T-helper 2 cell treated with Interferon-gamma antibody and Interleukin-4, amounts not matched to agents 100 ng/mL and 5 ng/mL, for 36 hours (primary cell): Measurements from ENCODE around the gene RNU1-2. TPM values are rescaled to one million over a fixed set of nuclear protein-coding genes. Genes with fewer than 3 reads are reported as not detected.
"Not testable (repeated sequence)": the region's sequence is repeated elsewhere in the genome, so short reads cannot be mapped to it uniquely, and the experiment has no call there.

ENCODE experiments used
- intact Hi-C: fragments of 100-400 bp; cut with micrococcal nuclease; formaldehyde crosslinking; loops from one replicate; pipeline ENCODE4 v1.15.1; 2023
- total RNA-seq: library from RNA; stranded (reverse); gene quantifications from 2 replicates; pipeline ENCODE4 v1.2.3, GENCODE V29; 2022

The RNU1-2 gene
- total RNA-seq: 2,343 and 2,397 TPM in 2 replicates

DNA sequence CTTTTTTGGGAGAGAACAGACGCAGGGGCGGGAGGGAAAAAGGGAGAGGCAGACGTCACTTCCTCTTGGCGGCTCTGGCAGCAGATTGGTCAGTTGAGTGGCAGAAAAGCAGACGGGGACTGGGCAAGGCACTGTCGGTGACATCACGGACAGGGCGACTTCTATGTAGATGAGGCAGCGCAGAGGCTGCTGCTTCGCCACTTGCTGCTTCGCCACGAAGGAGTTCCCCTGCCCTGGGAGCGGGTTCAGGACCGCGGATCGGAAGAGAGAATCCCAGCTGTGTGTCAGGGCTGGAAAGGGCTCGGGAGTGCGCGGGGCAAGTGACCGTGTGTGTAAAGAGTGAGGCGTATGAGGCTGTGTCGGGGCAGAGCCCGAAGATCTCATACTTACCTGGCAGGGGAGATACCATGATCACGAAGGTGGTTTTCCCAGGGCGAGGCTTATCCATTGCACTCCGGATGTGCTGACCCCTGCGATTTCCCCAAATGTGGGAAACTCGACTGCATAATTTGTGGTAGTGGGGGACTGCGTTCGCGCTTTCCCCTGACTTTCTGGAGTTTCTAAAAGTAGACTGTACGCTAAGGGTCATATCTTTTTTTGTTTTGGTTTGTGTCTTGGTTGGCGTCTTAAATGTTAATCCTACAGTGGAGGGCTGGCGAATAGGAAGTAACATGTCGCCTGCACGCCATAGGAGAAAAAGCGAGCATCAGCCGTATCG is at the start of gene RNU1-2:
Gene RNU1-2 (plus strand): TSS at position 383 of the 718 bp plus-strand sequence.
- intact Hi-C loops: loop anchor here (1.0 kb wide), 1 partner anchor 9 kb away; no protein-coding TSS in a partner anchor

DNA sequence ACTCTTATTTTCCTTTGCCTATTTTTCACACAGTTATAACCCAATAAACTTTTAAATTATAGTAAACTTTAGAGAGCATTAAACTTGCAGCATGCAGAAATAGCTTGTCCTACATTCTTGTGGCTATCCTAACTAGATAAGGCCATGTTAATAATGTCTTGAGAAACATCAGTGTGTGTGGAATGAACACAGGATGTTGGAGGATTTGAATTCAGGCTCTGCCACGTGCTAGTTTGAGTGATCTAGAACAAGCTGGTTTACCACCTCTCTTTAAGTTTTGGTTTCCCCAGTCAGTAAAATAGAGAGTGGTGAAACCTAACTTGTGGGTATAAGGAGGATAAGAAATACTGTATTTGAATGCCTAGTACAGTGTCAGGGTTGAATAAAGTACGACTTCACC is 39.6 kb upstream of the RNU1-2 start:
- intact Hi-C loops: not testable (repeated sequence)

DNA sequence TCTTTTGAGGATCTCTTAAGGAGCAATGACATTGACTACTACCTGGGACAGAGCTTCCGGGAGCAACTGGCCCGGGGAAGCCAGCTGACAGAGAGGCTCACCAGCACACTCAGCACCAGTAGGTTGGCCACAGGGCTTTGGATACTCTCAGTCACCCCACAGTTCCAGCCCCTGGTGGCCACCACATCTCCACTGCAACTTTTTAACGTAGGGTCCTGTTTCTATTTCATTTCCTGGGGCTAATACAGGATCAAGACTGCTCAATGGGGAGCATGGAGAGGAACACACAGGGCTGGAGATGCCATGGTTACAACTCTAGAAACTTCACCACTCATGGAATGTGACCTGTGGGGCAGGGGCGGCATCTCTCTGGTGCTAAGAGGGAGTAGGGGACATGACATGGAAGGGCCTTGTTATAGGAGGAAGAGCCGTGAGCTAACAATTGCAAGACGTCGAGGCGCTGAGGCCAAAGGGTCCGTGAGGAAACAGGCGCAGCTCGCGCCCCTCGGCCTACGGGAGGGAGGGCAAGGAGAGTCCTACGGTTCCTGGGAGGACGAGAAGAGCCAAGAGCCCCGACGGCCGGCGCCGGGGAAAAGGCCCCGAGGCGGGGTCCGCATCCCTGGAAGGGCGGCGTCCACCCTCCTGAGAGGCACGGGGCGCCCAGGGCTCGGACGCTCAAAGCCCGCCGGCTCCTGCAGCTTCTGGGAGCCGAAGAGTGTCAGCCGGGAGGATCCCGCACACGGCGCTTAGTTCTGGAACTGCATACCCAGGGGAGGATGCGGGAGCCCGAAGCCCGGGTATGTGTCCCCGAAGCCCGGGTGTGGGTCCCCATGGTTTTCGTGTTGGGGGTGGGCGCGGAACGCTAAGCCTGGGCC is 36.4 kb upstream of the RNU1-2 start:
- intact Hi-C loops: not testable (repeated sequence)

DNA sequence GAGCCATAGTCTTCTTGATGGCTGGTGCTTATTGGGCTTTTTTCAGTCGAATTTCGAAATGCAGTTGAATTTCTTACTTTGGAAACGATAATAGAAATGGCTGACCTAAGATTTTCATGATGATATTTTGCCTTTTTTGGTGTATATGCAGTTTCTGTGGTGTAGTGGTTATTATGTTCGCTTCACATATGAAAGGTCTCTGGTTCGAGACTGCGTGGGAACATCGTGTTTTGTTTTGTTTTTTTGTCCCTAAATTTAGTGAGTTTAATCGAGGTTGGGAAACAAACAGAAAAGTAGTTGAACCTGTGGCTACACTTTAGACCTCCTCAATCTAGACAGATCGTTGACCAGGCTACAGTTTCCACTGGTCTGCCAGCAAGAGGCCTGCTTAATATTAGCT is 35.7 kb upstream of the RNU1-2 start:
- intact Hi-C loops: not testable (repeated sequence)

DNA sequence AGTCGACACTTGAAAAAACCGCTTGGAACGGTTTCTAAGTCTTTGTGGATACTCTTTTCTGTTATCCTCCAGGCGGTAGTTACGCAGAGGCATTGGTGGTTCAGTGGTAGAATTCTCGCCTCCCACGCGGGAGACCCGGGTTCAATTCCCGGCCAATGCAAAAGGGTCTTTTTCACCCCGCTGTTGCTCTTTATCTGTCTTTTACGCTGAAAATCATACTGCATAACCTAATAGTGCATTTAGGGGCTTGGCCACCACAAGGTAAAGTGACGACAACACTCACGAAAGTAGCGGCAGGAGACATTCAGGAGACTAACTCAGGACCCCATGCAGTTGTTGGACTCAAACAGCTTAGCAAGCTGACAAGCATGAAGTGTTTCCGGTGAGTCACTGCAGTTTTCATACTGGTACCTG is 33.9 kb upstream of the RNU1-2 start:
- intact Hi-C loops: not testable (repeated sequence)

DNA sequence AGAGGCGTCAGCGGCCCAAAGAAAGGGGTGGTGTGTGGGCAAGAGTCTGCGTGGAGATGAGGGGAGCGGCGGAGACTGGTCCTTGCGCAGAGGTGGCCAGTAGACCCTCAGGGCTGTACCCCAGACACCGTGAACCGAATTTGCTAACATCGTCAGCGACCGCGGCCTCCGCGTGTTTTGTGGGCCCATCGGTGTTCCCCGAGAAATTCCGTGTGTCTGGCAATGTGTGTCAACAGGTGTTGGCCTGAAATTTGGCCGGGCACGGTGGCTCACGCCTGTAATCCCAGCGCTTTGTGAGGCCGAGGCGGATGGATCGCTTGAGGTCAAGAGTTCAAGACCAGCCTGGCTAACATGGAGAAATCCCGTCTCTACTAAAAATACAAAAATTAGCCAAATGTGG is 33.4 kb upstream of the RNU1-2 start:
- intact Hi-C loops: not testable (repeated sequence)

DNA sequence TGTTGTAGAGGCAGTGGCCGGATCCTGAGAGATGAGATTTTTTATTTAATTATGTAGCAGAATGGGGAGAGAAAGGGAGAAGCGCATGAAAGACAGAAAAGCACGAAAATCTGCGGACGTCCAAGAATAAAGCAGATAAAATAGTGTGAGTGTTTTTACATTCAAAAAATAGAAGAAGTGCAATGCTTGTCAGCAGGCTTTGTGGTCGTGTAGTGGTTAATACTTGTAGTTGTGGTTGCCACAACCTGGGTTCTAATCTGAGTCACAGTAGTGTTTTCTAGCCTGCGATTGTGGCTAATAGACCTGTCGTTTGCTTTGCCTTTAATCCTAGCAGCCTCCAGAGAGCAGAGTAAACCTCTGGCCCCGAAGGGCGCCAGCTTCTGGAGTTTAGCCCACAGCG is 32.8 kb upstream of the RNU1-2 start:
- intact Hi-C loops: not testable (repeated sequence)

DNA sequence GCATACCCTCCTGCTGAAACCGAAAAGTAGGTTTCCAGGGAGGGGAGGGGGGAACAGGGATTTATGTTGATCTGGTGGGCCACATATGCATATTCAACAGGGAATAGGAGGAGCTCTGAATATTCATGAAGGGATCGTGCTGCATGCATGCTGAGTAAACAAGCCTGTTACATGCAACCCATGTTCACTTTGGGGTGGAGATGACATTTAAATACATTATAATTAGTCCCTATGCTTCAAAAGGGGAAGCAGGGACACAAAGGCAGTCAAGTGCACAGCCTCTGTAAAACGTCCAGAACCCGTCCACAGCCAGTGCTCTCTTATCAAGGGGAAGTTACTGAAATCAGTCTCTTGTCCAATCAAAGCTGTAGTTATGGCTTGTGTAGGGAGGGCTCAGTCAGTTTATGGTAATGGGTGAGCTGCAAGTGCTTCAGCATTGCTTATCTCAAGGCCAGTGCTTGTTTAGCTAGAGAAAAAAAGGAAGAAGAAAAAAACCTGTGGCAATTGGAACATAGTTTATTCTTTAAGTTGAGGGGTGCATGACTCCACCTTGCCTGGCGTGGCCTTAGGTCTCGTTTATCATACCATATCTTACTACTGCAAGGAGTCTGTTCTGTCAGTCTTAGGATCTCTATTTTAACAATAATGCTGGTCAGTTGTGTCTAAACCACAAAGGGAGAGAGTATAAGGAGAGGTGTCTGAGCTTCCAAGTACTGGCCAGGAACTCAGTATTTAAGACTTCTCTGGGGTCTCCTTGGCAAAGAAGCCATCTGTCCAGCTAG is 28.7 kb upstream of the RNU1-2 start:
- intact Hi-C loops: not testable (repeated sequence)

DNA sequence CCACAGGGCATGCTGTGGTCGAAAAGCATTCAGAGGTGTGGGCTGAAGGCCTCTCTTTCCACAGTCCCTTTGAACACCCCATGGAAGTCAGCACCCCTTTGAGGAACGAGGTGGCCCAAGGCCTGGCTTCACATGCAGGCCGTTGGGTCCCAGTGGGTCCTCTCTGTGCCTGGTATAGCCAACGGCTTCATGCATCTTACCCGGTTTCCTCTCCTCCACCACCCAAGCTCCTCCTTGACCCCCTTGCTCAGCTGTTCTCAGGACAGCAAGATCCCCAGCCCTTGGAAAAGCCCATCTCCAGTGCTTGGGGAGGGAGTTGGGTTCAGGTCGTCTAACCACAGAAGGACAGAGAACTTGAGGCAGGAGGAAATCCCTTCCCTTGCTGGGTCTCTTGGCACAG is 27.0 kb upstream of the RNU1-2 start:
- intact Hi-C loops: not testable (repeated sequence)

DNA sequence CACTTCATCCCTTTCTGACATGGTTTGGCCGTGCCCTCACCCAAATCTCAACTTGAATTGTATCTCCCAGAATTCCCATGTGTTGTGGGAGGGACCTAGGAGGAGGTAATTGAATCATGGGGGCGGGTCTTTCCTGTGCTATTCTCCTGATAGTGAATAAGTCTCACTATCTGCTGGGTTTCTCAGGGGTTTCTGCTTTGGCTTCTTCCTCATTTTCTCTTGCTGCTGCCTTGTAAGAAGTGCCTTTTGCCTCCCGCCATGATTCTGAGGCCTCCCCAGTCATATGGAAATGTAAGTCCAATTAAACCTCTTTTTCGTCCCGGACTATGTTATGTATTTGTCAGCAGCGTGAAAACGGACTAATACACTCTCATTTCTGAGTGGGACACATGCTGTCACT is 25.8 kb upstream of the RNU1-2 start:
- intact Hi-C loops: not testable (repeated sequence)

DNA sequence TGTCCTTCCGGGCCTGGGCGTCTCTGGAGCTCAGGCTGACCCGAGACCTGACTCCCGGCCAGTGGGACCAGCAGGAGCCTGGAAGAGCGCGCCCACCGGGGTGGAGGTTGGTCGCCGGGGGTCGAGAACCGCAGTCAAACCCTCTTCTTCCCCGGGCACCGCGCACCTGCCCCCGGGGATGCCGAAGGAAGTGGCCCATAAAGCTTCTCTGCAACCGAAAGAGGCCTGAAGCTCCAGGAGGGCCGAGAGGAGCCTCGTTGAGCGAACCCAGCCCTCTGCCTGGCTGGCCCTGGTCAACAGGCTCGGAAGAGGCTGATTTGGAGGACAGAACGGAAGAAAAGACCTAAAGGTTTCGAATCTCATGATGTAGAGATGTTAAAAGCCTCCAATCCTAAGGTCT is 24.6 kb upstream of the RNU1-2 start:
- intact Hi-C loops: not testable (repeated sequence)

DNA sequence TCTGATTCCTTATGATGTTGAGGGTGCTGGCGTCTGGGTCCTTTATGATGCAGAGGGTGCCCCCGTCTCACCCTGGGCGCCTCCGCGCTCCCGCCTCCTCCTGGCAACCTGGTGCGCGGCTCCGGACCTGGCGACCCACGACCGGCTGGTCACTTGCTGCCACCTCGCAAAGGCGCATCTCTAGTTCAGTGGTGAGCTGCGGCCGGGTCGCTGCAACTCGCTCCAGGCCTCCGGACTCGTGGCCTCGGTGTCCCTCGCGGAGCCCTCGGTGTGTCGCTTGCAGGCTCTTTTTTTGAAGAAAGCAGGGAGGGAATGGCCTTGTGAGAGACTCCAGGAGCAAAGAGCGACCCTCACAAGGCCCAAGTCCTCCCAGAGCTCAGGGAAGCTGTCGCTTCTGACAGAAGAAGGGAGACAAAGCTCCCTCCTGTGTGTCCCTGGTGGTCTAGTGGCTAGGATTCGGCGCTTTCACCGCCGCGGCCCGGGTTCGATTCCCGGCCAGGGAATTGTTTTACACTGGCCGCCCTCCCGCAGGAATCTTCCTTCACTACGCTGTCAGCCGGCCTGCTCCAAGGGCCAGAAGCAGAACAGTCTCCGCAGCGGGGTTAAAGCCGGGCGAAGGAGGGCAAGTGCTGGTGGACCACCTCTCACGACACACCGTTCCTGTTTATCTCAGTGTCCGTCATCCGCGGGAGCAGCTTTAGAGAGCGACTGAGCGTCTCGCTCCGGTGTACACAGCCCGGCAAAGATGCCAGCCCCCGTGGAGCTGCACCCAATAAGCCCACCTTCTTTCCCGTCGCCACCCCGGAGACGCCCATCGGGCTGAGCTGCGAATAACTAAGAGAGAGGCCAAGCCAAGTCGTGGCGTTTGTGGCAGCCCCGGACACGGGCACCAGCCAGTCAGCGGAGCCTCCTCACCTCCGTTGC is 23.4 kb upstream of the RNU1-2 start:
- intact Hi-C loops: not testable (repeated sequence)

DNA sequence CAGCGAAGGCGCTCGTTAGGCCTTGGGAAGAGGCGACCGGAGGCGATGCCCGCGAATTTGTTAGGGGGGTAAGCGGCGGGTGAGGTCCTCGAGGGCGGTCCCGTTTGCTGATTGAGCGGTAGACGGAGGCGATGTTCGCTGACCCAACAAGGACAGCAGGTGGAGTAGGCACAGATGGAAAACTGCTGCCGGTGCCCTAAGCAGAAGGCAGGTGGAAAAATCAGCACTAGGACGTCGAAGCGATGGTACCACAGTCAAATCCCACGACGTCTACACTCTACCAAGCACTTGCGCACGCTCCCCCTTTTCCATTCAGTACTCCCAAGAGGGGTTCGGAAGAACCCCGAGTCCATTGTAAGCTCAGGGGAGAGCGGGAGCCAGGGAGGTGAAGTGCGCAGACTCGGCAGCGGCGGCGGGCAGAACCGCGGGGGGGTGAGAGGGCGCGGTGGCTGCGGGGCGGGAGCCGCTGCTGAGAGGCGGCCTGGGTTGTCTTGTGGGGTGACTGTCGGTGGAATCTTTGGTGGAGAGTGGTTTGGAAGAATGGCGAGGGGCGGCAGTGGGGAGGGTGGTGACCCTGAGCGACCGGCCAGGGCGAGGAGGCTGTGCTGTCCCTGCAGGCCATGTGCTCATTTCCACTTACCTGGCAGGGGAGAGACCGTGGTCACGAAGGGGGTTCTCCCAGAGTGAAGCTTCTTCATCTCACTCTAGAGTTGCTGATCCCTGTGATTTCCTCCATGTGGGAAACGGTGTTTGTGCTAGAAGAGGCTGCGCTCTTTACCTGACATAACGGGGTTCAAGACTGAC is 22.5 kb upstream of the RNU1-2 start:
- intact Hi-C loops: not testable (repeated sequence)

DNA sequence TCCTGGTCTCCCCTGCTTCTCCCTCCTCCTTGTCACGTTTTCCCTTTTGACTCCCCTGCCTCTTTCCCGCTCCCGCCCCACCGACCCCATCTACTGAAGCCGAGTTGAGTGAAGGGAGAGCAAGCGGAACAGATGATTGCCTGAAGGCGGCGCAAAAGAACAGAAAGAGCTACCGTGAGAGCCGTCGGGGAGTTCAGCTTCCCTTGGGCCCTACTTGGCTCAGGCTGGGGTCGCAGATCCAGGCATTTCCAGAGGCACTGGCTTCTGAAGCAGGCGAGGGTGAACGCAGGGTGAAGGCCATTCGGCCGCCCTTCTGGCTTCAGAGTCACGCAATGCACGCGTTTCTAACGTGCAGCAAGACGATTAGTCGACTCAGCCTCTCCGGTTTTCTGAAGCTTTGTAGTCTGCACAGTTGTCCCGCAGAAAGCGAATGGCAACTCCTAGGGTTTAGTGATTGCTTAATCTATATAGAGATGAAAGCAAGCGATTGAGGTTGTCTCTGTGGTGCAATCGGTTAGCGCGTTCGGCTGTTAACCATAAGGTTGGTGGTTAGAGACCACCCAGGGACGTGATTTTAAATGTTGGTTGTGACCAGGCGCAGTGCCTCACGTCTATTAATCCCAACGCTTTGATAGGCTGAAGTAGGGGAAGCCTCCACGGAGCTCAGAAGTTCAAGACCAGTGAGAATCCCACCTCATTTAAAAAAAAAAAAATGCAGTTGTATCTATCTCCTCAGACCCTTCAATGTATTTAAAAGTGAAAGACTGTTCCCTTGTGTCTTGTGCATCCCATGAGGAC is 20.6 kb upstream of the RNU1-2 start:
- intact Hi-C loops: not testable (repeated sequence)

DNA sequence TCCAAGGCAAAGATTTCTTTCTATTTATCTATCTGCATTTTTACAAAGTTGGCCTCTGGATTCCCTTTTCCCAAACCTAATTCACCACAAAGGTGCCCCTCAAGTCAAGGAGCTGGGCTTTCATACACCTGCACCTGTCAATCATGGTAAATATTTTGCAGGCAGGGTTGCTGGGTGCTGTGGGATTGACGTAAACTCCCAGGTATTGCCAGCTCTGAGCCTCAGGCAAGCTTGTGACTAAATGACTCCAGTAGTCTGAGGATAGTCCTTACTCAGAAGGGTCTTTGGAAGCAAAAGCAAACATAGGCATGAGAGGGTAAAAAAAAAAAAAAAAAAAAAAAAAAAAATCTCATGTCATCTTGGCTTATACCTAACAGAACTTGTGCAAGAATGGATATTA is 14.0 kb upstream of the RNU1-2 start:
- intact Hi-C loops: not testable (repeated sequence)

DNA sequence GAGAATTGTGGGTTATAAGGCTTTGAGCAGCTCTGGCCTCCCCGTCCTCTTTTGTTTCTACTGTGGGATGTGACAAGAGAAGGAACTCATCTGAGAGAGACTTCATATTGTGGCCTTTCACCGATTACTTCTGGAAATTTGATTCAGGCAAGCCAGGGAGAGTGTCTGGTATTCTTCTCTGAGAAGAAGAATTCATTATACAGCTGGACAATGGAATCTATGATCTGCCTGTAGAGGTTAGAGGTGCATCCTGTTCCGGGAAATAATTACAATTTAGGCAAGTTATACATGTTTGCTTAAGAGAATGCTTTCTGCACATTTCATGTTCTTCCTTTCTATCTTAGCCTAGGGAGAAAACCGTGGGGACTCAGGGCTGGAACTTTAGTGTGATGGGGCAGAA is 12.8 kb upstream of the RNU1-2 start:
- intact Hi-C loops: no loop called here

DNA sequence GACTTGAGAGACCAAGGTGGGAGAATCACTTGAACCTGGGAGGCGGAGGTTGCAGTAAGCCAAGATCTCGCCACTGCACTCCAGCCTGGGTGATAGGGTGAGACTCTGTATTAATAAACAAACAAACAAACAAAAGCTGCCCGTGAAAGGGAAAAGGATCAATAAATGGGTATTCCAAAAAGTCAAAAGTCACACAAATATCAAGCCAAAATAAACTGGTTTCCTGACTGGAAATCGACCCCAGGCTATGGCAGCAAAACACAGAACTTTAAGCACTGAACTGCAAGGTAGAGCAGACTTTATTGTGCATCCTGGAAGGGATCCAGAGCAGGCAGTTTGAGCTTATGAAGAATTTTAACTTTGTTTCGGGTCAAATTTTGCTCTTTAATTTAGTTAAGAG is 11.3 kb upstream of the RNU1-2 start:
- intact Hi-C loops: not testable (repeated sequence)

DNA sequence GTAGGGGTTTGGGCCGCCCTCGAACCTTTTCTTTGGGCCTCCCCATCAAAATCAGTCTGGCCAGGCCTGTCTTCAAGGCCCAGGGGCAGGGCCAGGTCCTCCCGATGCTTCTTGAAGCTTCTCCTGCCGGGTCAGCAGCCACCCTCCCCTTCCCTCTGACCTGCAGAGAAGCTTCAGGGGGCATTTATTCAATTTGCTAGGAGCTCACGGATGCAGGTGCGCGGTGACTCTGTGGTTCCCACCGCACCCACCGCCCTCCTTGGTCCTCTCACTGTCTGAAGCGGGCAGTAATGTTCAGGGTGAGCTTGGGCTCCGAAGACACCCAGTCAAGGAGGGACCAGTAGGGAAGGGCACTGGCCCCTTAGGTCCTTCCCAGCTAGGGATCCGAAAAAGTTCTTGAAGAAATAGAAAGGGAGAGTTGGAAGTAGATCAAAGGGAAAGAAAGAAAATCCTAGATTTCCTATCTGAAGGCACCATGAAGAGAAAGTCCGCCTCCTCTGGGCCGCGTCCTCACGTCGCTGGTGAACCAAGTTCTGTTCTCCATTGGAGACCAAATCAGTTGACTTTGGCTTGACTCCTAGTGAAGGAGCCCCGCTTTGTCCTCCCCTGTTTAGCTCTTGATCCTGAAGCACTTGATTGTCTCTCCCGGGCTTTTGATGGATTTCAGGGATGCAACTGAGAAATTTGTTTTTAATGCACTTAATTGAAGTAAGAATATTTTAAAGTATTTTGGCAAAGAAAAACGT is 8.7 kb upstream of the RNU1-2 start:
- intact Hi-C loops: no loop called here
